GM23338 (cell line): ENCODE measurements around the gene DNAI2. TPM values are rescaled to one million over a fixed set of nuclear protein-coding genes. Genes with fewer than 3 reads are reported as not detected.

Experiments used
- CREB1 ChIP-seq: fragments of 250-450 bp; sonication (Bioruptor Pico); IDR thresholded peaks from 2 replicates; pipeline ENCODE4 v1.5.0; 2020; ENCODE audit warnings: low read depth, mild to moderate bottlenecking, moderate library complexity
- ETS1 ChIP-seq: IDR thresholded peaks from 2 replicates; pipeline ENCODE4 v1.6.1; 2016; ENCODE audit warnings: antibody characterized with exemption
- ZNF114 ChIP-seq: fragments of 250-450 bp; sonication (Bioruptor Pico); IDR thresholded peaks from 2 replicates; pipeline ENCODE4 v1.5.0; 2020; ENCODE audit warnings: mild to moderate bottlenecking, moderate library complexity
- ZNF462 ChIP-seq: fragments of 250-450 bp; sonication (Bioruptor Pico); IDR thresholded peaks from 2 replicates; pipeline ENCODE4 v1.5.0; 2020; ENCODE audit warnings: mild to moderate bottlenecking, moderate library complexity
- polyA plus RNA-seq: library from polyadenylated mRNA; unstranded; fragments of >200 nt; fragmentation: Nextera tagmentation; extraction: Ambion mirVana; gene quantifications from 2 replicates; pipeline ENCODE4 v1.2.1, GENCODE V29; 2016
- total RNA-seq: library from RNA; depleted of rRNA; stranded (reverse); fragments of >200 nt; shearing (Covaris generic); gene quantifications from 2 replicates; pipeline ENCODE4 v1.2.3, GENCODE V29; 2014
- TF ChIP-seq, protein P1 (sequence below): IDR thresholded peaks from one replicate; pipeline ENCODE4 v1.6.1; 2018; ENCODE audit warnings: antibody characterized with exemption; ENCODE audit not compliant: unreplicated experiment

DNAI2 gene
- total and polyA plus RNA-seq, 2 experiments from 2014 or later, result 0.21 TPM; not detected in 1

DNA sequence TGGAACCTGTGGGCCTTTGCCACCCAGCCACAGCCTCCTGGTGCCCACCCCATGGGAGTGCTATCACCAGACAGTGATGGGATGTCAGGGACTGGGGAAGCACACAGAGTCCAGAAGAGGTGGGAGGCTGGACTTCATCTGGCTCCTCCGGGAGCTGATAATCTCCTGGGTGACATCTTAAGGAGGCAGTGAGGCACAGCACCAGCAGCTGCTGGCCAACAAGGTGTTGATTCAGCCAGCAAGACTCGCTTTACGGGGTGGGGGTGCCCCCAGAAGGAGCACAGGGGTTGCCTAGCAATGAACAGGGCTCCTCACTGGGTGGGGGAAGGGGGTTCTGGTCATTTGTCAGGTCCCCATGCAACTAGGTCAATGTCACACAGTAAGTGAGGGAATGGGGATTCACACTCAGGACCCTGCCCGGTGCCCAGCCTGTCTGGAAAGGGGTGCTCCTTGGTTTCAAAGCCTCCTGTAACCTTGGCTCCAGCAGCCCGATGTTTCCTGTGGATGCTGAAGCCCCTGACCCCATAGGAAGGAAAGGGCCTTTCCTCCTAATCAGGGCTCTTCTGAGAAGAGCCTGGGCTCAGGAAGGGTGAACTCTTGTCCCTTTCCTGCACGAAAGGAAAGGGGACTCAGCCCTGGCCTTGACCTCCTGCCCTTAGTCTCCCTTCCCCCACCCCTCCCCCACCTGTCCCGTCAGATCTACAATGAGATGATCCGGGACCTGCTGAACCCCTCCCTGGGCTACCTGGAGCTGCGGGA lies 69.7 kb downstream of the DNAI2 start (continued):
- TF ChIP-seq, protein P1, sequence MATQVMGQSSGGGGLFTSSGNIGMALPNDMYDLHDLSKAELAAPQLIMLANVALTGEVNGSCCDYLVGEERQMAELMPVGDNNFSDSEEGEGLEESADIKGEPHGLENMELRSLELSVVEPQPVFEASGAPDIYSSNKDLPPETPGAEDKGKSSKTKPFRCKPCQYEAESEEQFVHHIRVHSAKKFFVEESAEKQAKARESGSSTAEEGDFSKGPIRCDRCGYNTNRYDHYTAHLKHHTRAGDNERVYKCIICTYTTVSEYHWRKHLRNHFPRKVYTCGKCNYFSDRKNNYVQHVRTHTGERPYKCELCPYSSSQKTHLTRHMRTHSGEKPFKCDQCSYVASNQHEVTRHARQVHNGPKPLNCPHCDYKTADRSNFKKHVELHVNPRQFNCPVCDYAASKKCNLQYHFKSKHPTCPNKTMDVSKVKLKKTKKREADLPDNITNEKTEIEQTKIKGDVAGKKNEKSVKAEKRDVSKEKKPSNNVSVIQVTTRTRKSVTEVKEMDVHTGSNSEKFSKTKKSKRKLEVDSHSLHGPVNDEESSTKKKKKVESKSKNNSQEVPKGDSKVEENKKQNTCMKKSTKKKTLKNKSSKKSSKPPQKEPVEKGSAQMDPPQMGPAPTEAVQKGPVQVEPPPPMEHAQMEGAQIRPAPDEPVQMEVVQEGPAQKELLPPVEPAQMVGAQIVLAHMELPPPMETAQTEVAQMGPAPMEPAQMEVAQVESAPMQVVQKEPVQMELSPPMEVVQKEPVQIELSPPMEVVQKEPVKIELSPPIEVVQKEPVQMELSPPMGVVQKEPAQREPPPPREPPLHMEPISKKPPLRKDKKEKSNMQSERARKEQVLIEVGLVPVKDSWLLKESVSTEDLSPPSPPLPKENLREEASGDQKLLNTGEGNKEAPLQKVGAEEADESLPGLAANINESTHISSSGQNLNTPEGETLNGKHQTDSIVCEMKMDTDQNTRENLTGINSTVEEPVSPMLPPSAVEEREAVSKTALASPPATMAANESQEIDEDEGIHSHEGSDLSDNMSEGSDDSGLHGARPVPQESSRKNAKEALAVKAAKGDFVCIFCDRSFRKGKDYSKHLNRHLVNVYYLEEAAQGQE, result no peak
- TF ChIP-seq ETS1 (no peak), CREB1 (CRISPR knock-in tag) (no peak), ZNF114 (CRISPR knock-in tag) (no peak), ZNF462 (CRISPR knock-in tag) (no peak)
